Effector memory CD4-positive, alpha-beta T cell (primary cell): ENCODE results near the gene RAD51B.

Source experiments
- DNase-seq, 3 donors: peaks; one replicate each; pipeline ENCODE4 v3.0.0-alpha.2; 2020
- H3K27ac ChIP-seq: 2 replicates; pipeline ENCODE4 v1.7.0; 2013; ENCODE audit warnings: mild to moderate bottlenecking, low read length, moderate library complexity; ENCODE audit not compliant: insufficient read depth, poor library complexity, severe bottlenecking
- H3K27me3 ChIP-seq: replicated peaks from 2 replicates; pipeline ENCODE4 v1.7.0; 2013; ENCODE audit warnings: mild to moderate bottlenecking, low read length; ENCODE audit not compliant: insufficient read depth, control insufficient read depth, poor library complexity, severe bottlenecking
- H3K36me3 ChIP-seq: 2 replicates; pipeline ENCODE4 v1.7.0; 2013; ENCODE audit warnings: mild to moderate bottlenecking, low read length, moderate library complexity; ENCODE audit not compliant: control insufficient read depth, insufficient read depth
- H3K4me1 ChIP-seq: 2 replicates; pipeline ENCODE4 v1.7.0; 2013; ENCODE audit warnings: low read length, mild to moderate bottlenecking; ENCODE audit not compliant: control insufficient read depth, insufficient read depth, poor library complexity, severe bottlenecking
- H3K4me3 ChIP-seq: 2 replicates; pipeline ENCODE4 v1.7.0; 2013; ENCODE audit warnings: low read length, low read depth, mild to moderate bottlenecking; ENCODE audit not compliant: insufficient read depth, poor library complexity, severe bottlenecking
- H3K9me3 ChIP-seq: 2 replicates; pipeline ENCODE4 v1.7.0; 2013; ENCODE audit warnings: mild to moderate bottlenecking, low read length, moderate library complexity; ENCODE audit not compliant: control insufficient read depth

Gene RAD51B

DNA sequence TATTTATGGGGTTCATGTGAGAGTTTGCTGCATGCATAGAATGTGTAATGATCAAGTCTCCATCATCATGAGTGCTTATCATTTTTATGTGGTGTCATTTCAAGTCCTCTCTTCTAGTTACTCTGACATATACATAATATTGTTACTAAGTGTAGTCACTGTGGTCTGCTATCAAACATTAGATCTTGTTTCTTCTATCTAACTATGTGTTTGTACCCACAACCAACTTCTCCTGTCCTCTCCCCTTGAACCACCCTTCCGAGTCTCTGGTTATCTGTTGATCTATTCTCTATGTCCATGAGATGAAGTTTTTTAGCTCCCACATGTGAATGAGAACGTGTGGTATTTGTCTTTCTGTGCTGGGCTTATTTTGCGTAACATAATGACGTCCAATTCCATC, 107.7 kb downstream of the RAD51B start:
- Histone ChIP-seq H3K27me3 (no peaks in the 10 kb centered on the region), H3K9me3 (no peaks in the 10 kb centered on the region), H3K4me3 (no peak overlapping the region), H3K36me3 (no peaks in the 10 kb centered on the region), H3K4me1 (no peaks in the 10 kb centered on the region), H3K27ac (no peak overlapping the region)
- no peak for DNase-seq

DNA sequence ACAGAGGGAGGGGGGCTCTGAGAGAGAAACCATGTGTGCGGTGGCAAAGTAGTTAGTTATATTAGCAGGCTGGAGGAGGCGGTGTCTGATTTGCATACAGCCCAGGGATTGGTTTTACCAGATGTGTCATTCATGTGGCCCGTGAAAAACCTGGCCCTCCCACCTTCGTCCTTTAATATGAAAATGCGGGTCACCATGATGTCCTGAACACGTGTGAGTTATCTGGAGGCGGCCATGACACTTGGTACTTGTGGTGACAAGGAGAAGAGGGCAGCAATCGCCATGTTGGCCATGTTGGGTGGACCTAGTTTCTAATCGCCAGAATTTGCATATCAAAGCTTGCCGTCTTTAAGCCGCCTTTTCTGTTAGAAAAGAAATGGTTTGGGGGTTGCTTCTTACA, 108.8 kb downstream of the RAD51B start:
- H3K27me3 ChIP-seq = no peaks in the 10 kb centered on the region
- no peaks in the 10 kb centered on the region for H3K4me1 ChIP-seq
- H3K9me3 ChIP-seq = no peaks in the 10 kb centered on the region
- H3K27ac ChIP-seq = no peak overlapping the region
- no peak overlapping the region for H3K4me3 ChIP-seq
- H3K36me3 ChIP-seq = no peaks in the 10 kb centered on the region
- DNase-seq = no peak

DNA sequence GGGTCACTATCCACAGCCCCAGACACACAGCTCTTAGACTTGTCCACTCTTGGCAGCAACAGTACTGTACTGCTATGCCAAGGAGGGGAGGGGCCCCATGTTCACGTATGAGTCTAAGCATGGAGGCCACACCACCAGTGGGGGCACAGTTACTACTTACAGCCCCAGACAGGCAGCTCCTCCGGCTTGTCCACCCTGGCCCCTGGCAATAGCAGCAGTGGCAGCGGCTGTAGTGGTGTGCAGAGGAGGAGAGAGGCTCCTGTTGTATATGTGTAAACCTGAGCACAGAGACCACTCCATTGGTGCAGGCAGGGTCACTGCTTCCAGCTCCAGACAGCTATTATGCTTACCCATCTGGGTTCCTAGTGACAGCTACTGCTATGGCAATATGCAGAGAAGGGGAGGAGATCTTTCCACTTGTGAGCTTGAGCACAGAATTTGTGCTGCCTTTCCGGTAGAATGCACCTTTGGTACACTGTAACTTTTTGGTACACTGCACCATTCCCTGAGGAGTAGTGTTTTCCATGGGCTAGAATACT, 113.2 kb downstream of the RAD51B start:
- no peak overlapping the region for H3K4me3 ChIP-seq
- DNase-seq = no peak
- H3K36me3 ChIP-seq = no peaks in the 10 kb centered on the region
- H3K9me3 ChIP-seq = no peaks in the 10 kb centered on the region
- no peaks in the 10 kb centered on the region for H3K27me3 ChIP-seq
- H3K4me1 ChIP-seq = no peaks in the 10 kb centered on the region
- no peak overlapping the region for H3K27ac ChIP-seq

- DNase-seq = no peak
- H3K4me1 ChIP-seq = no peaks in the 10 kb centered on the region
- no peak overlapping the region for H3K27ac ChIP-seq
- no peaks in the 10 kb centered on the region for H3K27me3 ChIP-seq
- H3K4me3 ChIP-seq = no peak overlapping the region
- H3K36me3 ChIP-seq = no peaks in the 10 kb centered on the region
- no peaks in the 10 kb centered on the region for H3K9me3 ChIP-seq
Measured at GRCh38 chr14:67933266-67933665, 113.7 kb downstream of the RAD51B start.

DNA sequence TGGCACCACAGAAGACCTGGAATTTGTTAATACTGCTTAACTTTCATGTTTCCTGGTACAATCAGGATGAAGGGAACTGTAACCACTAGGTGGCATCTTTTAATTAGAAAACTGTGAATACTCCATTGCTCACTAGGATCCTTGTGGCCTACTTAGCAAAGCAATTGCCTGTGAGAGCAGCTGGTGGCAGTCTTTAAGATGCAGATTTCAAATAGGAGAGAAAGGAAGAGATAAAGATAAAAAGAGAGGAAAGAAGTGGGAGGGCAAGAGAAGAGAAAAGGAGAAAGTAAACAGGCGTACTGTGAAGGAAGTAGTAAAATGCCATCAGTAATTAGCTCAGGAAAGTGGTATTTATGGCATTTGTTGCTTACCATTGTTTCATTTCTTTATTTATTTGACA, 114.5 kb downstream of the RAD51B start:
- Histone ChIP-seq H3K36me3 (no peaks in the 10 kb centered on the region), H3K27me3 (no peaks in the 10 kb centered on the region), H3K27ac (no peak overlapping the region), H3K4me3 (no peak overlapping the region), H3K4me1 (no peaks in the 10 kb centered on the region), H3K9me3 (no peaks in the 10 kb centered on the region)
- no peak for DNase-seq

DNA sequence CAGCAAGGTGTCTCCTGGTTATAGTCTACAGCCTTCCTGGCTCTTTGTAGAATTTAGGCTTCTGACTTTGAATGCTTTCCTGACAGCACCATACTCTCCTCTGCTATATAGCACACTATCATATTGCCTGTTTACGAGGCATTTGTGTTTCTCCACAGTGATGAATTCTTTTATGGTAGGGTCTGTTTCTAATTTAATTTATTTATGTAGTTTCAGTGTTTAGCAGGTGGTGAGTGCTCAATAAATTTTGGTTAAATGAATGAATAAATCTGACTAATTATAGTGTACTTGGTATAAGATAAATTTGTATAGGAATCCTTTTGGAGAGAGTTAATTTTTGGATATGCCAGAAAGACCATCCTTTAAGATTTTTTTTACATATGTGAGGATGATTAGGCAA, 115.3 kb downstream of the RAD51B start:
- Histone ChIP-seq H3K4me3 (no peak overlapping the region), H3K36me3 (no peaks in the 10 kb centered on the region), H3K27me3 (no peaks in the 10 kb centered on the region), H3K9me3 (no peaks in the 10 kb centered on the region), H3K27ac (no peak overlapping the region), H3K4me1 (no peaks in the 10 kb centered on the region)
- DNase-seq = no peak

GRCh38 chr14:67935371-67935770, 115.8 kb downstream of the RAD51B start:
- H3K27me3 ChIP-seq = no peaks in the 10 kb centered on the region
- DNase-seq = no peak
- H3K4me1 ChIP-seq = no peaks in the 10 kb centered on the region
- no peaks in the 10 kb centered on the region for H3K36me3 ChIP-seq
- H3K9me3 ChIP-seq = no peaks in the 10 kb centered on the region
- no peak overlapping the region for H3K27ac ChIP-seq
- H3K4me3 ChIP-seq = no peak overlapping the region

DNA sequence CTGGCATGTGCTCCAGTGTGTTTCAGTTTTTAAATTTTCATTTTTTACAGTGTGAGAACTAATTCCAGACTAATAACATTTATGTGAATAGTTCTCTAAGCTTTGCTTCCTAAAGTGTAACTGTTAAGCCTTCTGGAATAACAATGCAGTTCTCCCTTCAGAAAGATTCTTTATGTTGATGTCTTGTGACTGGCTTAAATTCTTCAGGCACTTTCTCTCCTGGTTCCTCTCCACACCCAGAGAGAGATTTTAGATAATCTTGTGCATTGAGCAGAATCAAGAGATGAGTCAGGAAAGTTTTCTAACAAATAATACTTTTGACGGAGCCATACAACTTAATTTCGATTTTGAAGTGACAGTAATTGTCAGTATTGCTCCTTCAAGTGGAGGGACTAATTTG, 118.5 kb downstream of the RAD51B start:
- DNase-seq = no peak
- H3K27me3 ChIP-seq = no peaks in the 10 kb centered on the region
- no peak overlapping the region for H3K4me3 ChIP-seq
- H3K36me3 ChIP-seq = no peaks in the 10 kb centered on the region
- H3K9me3 ChIP-seq = no peaks in the 10 kb centered on the region
- H3K4me1 ChIP-seq = no peaks in the 10 kb centered on the region
- no peak overlapping the region for H3K27ac ChIP-seq

GRCh38 chr14:67940486-67941455, 121.2 kb downstream of the RAD51B start:
- Histone ChIP-seq H3K36me3 (no peaks in the 10 kb centered on the region), H3K9me3 (no peaks in the 10 kb centered on the region), H3K27ac (no peak overlapping the region), H3K4me1 (no peaks in the 10 kb centered on the region), H3K27me3 (no peaks in the 10 kb centered on the region), H3K4me3 (no peak overlapping the region)
- no peak for DNase-seq

DNA sequence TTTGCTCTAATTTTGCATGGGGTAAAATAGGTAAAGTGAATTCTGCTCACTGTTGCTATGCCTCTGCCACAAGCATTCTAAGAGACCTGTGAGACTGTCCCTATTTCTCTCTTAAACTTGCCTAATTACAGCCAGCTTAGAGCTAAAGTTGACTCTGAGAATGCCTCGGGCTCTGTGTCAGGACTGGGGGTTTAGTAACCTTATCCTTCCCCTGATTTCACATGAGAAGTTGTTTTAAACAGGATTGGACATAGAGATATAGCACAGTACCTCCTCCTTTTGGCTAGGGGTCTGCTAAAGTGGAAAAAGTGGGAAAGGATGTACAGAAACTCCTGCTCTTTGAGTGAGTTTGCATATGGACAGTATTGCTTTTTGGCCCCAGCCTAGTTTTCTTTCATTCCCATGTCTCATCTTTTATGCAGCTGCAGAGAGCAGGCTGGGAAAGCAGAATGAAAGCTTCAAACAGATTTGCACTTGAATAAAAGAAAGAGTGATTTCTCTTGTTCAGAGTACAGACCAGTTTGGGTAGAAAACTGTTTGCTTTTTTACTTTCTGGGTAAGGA, 122.0 kb downstream of the RAD51B start:
- H3K27ac ChIP-seq = no peak overlapping the region
- H3K4me1 ChIP-seq = no peaks in the 10 kb centered on the region
- H3K9me3 ChIP-seq = no peaks in the 10 kb centered on the region
- no peaks in the 10 kb centered on the region for H3K36me3 ChIP-seq
- no peak for DNase-seq
- H3K4me3 ChIP-seq = no peak overlapping the region
- no peaks in the 10 kb centered on the region for H3K27me3 ChIP-seq
